Psoas muscle (tissue), 8 donors: ENCODE measurements around the gene MGAT1. TPM values are rescaled to one million over a fixed set of nuclear protein-coding genes. Genes with fewer than 3 reads are reported as not detected.
A peak's percentile ranks its signal among the peaks of the same experiment; 100 is the strongest.

Experiments used
- ATAC-seq, 4 donors: fragments of 200-7000 bp; cut with Tn5 transposase; one replicate each; pipeline ENCODE4 v1.9.1; 2020; ENCODE audit warnings: moderate library complexity in 3 of 4, mild to moderate bottlenecking in 2 of 4
- DNase-seq, 2 donors: peaks; one replicate each; pipeline ENCODE4 v3.0.0-alpha.2; 2020
- H3K27ac ChIP-seq: fragments of 200-600 bp; one replicate; pipeline ENCODE4 v1.8.0; 2022
- H3K27me3 ChIP-seq, 3 donors: fragments of 200-600 bp in 1 of 3; one replicate each; pipeline versions ENCODE4 v1.6.1 to v1.8.0; 2013 to 2022; ENCODE audit warnings: low read length in 2 of 3, mild to moderate bottlenecking in 2 of 3, moderate library complexity in 1 of 3; ENCODE audit not compliant: insufficient read depth in 3 of 3
- H3K36me3 ChIP-seq, 2 donors: fragments of 200-600 bp in 1 of 2; one replicate each; pipeline versions ENCODE4 v1.6.1 to v1.8.0; 2013 to 2022; ENCODE audit warnings: low read depth in 1 of 2, mild to moderate bottlenecking in 1 of 2, moderate library complexity in 1 of 2; ENCODE audit not compliant: insufficient read depth in 1 of 2
- H3K4me1 ChIP-seq: fragments of 200-600 bp; one replicate; pipeline ENCODE4 v1.8.0; 2022
- H3K4me3 ChIP-seq: fragments of 200-600 bp; one replicate; pipeline ENCODE4 v1.8.0; 2022; ENCODE audit warnings: mild to moderate bottlenecking
- H3K9me3 ChIP-seq: fragments of 200-600 bp; one replicate; pipeline ENCODE4 v1.8.0; 2022
- WGBS, 3 donors: extraction: QIAGEN DNeasy Blood & Tissue Kit; methylation state at CpG; one replicate each; pipeline versions ENCODE4 v1.1.6 to v1.1.7; 2013; 5-methylcytosine and 5-hydroxymethylcytosine counted together
- intact Hi-C, 2 donors: fragments of 100-400 bp; cut with DNase I; formaldehyde crosslinking; loops; one replicate each; pipeline versions ENCODE4 v1.11.0 to v1.14.2; 2022
- polyA plus RNA-seq, 3 donors: library from polyadenylated mRNA; stranded (reverse); fragments of 200-250 nt; gene quantifications; one replicate each; pipeline ENCODE4 v1.2.3, GENCODE V29; 2013
- total RNA-seq, 4 donors: library from RNA; stranded (reverse); fragmentation: NEBNext Ultra II Directional in 2 of 4; extraction: Animal tissue kit (Norgen Biotek cat#: 25700) in 2 of 4; gene quantifications; one replicate each; pipeline versions ENCODE4 v1.2.1 to v1.2.4, GENCODE V29; 2021 to 2023
- TF ChIP-seq, protein P1 (sequence below): fragments of 200-600 bp; IDR thresholded peaks from one replicate; pipeline ENCODE4 v1.8.0; 2022; ENCODE audit warnings: antibody characterized with exemption
- donor health status: healthy with polysubstance abuse.
- donor health status: DM: no; HTN: no; CAD: no; lungs with moderate emphysema.
- donor health status: Bipolar disorder and iron deficiency.
- donor health status: healthy.
- donor health status: DM: yes; HTN: yes; CAD: no.
- donor health status: DM: no; HTN: no; CAD: no.
- donor health status: DM: no; HTN: no; CAD: no.
- donor health status: DM: yes; HTN: yes; CAD: no.

Gene MGAT1
- total and polyA plus RNA-seq, 7 donors: 53.6 to 134 (median 71.6) TPM

DNA sequence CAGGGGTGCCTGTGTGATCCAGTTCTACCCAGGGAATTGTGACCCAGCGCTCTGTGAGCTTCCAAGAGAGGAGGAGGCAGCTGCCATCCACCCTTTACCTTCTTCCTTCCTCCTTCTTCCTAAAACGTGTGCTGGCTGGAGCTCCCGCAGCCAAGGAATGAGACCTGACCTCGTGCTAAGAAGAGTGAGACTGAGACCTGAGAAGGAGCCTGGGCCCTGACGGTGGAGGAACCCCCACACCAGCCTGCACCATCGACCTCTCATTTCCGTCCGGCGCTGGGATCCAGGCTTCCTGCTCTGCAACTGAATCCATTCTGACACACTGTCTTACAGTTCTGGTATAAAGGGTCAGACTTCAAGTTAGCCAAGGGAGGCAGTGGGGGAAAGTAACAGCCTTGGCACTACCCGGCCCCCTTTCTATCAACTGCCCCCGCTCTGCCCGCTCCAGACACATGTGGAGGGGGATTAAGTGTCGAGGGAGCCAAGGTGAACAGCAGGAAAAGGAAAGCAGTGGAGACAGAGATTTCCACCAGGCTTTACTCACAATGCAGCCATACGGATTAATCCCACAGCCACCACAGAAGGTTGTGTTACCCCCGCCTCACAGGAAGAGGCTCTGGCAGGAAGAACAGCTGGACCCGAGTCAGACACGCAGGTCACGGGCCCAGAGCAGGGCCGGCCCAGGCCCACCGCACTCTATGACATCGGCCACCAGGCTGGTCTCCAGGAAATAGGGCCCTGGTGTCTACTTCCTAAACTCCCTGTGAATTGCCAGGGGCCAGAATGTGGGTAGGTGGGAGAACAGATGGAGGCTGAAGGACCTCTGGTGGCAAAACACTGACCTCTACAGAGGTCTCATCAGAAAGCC lies 15.8 kb downstream of the MGAT1 start:
- TF ChIP-seq, protein P1, sequence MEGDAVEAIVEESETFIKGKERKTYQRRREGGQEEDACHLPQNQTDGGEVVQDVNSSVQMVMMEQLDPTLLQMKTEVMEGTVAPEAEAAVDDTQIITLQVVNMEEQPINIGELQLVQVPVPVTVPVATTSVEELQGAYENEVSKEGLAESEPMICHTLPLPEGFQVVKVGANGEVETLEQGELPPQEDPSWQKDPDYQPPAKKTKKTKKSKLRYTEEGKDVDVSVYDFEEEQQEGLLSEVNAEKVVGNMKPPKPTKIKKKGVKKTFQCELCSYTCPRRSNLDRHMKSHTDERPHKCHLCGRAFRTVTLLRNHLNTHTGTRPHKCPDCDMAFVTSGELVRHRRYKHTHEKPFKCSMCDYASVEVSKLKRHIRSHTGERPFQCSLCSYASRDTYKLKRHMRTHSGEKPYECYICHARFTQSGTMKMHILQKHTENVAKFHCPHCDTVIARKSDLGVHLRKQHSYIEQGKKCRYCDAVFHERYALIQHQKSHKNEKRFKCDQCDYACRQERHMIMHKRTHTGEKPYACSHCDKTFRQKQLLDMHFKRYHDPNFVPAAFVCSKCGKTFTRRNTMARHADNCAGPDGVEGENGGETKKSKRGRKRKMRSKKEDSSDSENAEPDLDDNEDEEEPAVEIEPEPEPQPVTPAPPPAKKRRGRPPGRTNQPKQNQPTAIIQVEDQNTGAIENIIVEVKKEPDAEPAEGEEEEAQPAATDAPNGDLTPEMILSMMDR: no peak
- H3K4me3 ChIP-seq: no peak overlapping the region
- intact Hi-C loops: loop anchor here in 1 of 2 donors (5.0 to 10.0 kb wide), 2 partner anchors 48 to 76 kb away; partner anchors contain the start of gene ZFP62
- H3K27me3 ChIP-seq: no peaks in the 10 kb centered on the region
- DNase-seq: no peak
- no peaks in the 10 kb centered on the region for H3K9me3 ChIP-seq
- H3K36me3 ChIP-seq: peaks cover 0 to 27% of the 10 kb centered on the region in 2 donors
- 25 to 37% (median 28%) methylated on average over 21 of the region's 21 CpGs for WGBS, 3 donors
- ATAC-seq: peak in 2 of 4 donors; percentile 24 to 28
- H3K27ac ChIP-seq: peak overlapping the region; percentile 61
- peaks cover 20% of the 10 kb centered on the region for H3K4me1 ChIP-seq

DNA sequence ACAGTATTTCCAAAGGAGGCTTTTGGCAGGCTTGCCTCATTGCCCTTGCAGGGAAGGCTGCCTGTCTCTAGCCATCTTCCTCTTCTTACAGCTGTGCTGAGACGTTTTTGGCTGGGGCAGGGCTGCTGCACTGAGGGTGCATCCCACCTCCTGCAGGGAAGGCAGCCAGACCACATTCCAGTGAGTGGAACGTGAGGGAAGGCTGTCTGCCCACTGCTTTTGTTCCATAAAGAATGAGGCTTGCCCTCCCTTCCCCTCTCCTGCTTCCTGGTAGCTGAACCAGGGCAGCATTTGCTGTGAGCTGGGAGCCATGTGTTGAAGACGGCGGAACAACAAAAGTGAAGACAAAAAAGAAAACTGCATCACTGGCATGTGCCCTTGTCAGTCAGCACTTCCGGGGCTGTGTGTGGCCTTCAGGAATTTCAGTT lies 16.8 kb downstream of the MGAT1 start:
- H3K4me3 ChIP-seq: no peak overlapping the region
- 14 to 35% (median 23%) methylated on average over 5 of the region's 5 CpGs for WGBS, 3 donors

DNA sequence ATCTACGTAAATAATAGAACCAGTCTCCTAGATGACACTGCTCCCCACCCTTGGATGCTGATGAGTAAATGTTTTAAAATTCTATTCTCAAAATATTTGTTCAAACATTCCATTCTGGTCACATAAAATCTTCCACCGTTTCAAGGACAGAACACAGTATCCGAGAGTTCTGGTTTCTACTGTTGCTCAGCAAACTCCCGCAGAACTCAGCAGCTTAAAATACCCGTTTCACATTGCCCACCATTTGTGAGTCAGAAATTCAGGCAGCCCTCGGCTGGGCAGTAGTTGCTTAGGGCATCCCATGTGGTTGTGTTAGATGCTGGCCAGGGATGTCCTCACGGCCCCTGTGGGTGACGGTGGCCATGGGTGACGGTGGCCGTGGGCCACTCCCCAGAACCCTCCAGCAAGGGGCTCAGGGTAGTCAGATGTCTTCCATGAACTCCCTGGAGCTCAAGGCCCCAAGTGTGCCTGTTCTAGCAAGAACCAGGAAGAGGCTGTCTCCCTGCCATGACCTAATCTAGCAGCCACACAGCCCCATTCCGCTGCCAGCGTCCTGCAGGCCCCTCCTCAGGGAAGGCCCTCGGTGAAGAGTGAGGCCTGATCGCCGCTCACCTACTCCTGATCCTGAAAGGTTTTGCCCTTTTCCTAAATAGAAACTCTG lies 17.4 kb downstream of the MGAT1 start:
- TF ChIP-seq, protein P1: no peak
- peaks cover 0 to 15% of the 10 kb centered on the region in 2 donors for H3K36me3 ChIP-seq
- intact Hi-C loops: loop anchor here in 1 of 2 donors (2.0 to 10.0 kb wide), 3 partner anchors 50 to 374 kb away; partner anchors contain the start of gene ZFP62
- ATAC-seq (peak; percentile 26 to 39 (median 34)), DNase-seq (no peak)
- 48 to 57% (median 52%) methylated on average over 15 of the region's 15 CpGs for WGBS, 3 donors
- H3K27ac ChIP-seq: peak overlapping the region; percentile 61
- H3K4me1 ChIP-seq: peaks cover 20% of the 10 kb centered on the region
- no peak overlapping the region for H3K4me3 ChIP-seq
- H3K9me3 ChIP-seq: no peaks in the 10 kb centered on the region
- H3K27me3 ChIP-seq: no peaks in the 10 kb centered on the region

More for the DNA sequence above, 16.8 kb downstream of the MGAT1 start:
- Histone ChIP-seq H3K27ac (peak overlapping the region; percentile 61), H3K9me3 (no peaks in the 10 kb centered on the region), H3K27me3 (no peaks in the 10 kb centered on the region), H3K36me3 (peaks cover 0 to 17% of the 10 kb centered on the region in 2 donors), H3K4me1 (peaks cover 20% of the 10 kb centered on the region)
- TF ChIP-seq, protein P1: no peak
- intact Hi-C loops: loop anchor here in 1 of 2 donors (2.0 to 10.0 kb wide), 3 partner anchors 49 to 373 kb away; partner anchors contain the start of gene ZFP62
- DNase-seq (peak in 1 of 2 donors; percentile 42), ATAC-seq (peak in 3 of 4 donors; percentile 23 to 32 (median 31))

- H3K4me1 ChIP-seq: peaks cover 20% of the 10 kb centered on the region
- WGBS, 3 donors: 20 to 33% (median 23%) methylated on average over 13 of the region's 13 CpGs
These were observed 18.0 kb downstream of the MGAT1 start for GRCh38 chr5:180784497-180785097.

More at GRCh38 chr5:180784497-180785097, 18.0 kb downstream of the MGAT1 start:
- Histone ChIP-seq H3K36me3 (peaks cover 0 to 12% of the 10 kb centered on the region in 2 donors), H3K4me3 (peak overlapping the region; percentile 15), H3K27ac (no peak overlapping the region), H3K9me3 (no peaks in the 10 kb centered on the region), H3K27me3 (no peaks in the 10 kb centered on the region)
- TF ChIP-seq, protein P1: peak; percentile 82
- ATAC-seq (peak; percentile 78 to 91 (median 84)), DNase-seq (peak; percentile 81 to 90)
- intact Hi-C loops: loop anchor here (2.0 to 10.0 kb wide), 5 partner anchors 50 to 374 kb away; partner anchors contain the start of gene ZFP62 (in 1 of the 2)
